ENCODE measurements around the gene SAT2.
"Not testable (repeated sequence)": the region's sequence is repeated elsewhere in the genome, so short reads cannot be mapped to it uniquely, and the experiment has no call there.

Gene SAT2

DNA sequence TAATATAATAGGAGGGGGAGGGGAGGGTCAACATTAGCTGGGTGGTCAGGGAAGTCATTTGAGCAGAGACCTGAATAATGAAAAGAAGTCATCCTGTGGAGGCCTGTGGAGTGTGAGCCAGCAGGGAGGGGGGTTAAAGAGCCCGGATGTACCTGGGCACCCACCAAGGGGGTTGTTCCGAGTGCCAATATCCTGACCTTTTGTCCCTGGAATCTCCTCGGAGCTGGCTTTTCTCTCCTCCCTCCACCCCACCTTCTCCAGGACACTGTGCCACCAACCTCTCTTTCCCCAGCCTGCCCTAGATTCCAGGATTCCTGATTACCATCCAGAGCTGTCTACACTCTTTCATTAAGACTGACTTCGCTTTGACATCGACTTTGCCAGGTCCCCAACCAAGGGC lies 8.5 kb upstream of the SAT2 start:
- in situ Hi-C loops (cut with MboI; ENCODE audit: low sequenced_read_pairs), result no loop called here

- in situ Hi-C loops (cut with MboI; ENCODE audit: low sequenced_read_pairs), result no loop called here
Observed at GRCh38 chr17:7634384-7634783, 6.8 kb upstream of the SAT2 start.

GRCh38 chr17:7633093-7633492 lies 5.5 kb upstream of the SAT2 start:
- in situ Hi-C loops (cut with MboI; ENCODE audit: low sequenced_read_pairs), result no loop called here

DNA sequence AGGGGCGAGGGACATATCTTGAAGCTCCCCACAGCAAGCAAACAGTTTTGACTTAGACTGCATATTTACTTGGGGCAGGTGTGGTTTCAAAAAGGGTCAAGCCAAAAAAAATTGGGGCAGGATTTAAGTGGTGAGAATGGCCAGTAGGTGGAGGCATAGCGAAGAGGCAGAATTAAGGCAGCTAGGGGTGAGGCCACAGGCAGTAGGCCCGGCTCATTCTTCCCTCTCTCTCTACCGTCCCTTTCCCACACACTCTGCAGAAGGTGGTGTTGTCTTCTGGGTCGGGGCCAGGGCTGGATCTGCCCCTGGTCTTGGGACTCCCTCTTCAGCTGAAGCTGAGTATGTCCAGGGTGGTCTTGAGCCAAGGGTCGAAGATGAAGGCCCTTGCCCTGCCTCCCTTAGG lies 4.9 kb upstream of the SAT2 start:
- in situ Hi-C loops (cut with MboI; ENCODE audit: low sequenced_read_pairs), result no loop called here

GRCh38 chr17:7631398-7632380 lies 4.1 kb upstream of the SAT2 start:
- in situ Hi-C loops (cut with MboI; ENCODE audit: low sequenced_read_pairs), result no loop called here

DNA sequence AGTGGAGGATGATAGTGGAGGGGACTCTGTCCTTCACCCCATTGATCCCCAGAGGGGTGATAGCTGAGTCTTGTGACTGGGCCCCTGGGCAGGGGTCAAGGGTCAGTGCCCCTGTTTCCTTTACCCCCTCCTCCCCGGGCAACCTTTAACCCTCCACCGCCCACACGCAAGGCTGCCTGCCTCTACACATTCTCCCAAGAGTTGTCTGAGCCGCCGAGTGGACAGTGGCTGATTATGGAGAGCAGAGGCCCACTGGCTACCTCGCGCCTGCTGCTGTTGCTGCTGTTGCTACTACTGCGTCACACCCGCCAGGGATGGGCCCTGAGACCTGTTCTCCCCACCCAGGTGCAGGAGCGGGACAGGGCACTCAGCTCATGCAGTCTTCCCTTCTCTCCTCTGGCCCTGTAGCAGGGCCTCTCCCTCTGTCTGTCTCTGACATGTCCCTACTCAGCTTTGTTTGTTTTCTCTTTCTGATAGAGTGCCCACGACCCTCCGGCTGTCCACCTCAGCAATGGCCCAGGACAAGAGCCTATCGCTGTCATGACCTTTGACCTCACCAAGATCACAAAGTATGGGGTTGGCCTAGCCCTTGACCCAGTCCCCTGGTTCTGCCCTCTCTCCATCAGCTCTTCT lies 2.4 kb upstream of the SAT2 start, which contains the start of gene SHBG:
TSS of gene SHBG (plus strand) at position 197 of the 633 bp plus-strand sequence. CDS start at position 235, 38 bp downstream.
- in situ Hi-C loops (cut with MboI; ENCODE audit: low sequenced_read_pairs), result no loop called here

DNA sequence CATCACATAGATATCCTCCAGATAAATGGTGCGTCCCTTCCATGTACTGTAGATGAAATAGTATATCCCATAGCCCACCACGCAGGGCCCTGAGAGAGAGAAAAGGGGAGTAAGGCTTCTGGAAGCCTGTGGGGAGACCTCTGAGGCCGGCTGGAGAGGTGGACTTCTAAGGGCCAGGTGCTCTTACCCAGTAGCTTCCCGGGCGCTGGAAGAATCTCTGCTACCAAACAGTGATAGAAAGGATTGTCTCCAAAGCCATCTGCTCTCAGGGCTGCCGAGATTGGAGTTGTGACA lies 718 bp downstream of the SAT2 start:
- in situ Hi-C loops (cut with MboI; ENCODE audit: low sequenced_read_pairs), result no loop called here

DNA sequence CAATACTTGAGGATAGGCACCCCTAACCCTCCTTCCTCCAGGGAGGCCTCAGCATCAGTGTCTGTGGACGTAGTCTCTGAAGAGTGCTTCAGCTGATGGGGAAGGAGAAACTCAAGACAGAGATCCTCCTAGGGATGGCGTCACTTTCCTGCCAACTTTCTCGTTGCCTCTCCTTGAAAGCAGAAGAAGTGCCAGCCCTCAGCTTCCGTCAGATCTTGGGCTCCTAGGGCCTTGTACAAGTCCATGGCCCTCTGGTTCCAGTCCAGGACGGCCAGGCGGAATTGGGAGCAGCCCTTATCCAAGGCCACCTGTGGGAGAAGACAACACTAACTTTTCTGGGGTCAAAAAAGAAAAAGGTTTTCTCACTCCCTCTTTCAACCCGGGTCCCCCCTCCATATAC lies 1.3 kb downstream of the SAT2 start:
- in situ Hi-C loops (cut with MboI; ENCODE audit: low sequenced_read_pairs), result no loop called here

DNA sequence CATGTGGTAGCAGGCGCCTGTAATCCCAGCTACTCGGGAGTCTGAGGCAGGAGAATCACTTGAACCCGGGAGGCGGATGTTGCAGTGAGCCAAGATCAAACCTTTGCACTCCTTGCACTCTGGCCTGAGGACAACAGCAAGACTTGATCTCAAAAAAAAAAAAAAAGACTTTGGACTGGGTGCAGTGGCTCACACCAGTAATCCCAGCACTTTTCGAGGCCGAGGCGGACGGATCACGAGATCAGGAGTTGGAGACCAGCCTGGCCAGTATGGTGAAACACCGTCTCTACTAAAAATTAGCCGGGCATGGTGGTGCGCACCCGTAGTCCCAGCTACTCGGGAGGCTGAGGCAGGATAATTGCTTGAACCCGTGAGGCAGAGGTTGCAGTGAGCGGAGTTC lies 1.9 kb downstream of the SAT2 start:
- in situ Hi-C loops (cut with MboI; ENCODE audit: low sequenced_read_pairs), result not testable (repeated sequence)

DNA sequence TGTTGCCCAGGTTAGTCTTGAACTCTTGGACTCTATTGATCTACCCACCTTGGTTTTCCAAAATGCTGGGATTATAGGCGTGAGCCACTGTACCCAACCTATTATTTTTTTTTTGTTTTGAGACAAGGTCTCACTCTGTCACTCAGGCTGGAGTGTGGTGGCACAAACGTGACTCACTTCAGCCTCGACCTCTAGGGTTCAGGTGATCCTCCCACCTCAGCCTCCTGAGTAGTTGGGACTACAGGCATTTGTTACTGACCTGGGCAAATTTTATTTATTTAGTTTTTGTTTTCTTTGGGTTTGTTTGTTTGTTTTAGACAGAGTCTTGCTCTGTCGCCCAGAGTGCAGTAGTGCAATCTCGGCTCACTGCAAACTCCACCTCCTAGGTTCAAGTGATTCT lies 4.0 kb downstream of the SAT2 start:
- in situ Hi-C loops (cut with MboI; ENCODE audit: low sequenced_read_pairs), result no loop called here

DNA sequence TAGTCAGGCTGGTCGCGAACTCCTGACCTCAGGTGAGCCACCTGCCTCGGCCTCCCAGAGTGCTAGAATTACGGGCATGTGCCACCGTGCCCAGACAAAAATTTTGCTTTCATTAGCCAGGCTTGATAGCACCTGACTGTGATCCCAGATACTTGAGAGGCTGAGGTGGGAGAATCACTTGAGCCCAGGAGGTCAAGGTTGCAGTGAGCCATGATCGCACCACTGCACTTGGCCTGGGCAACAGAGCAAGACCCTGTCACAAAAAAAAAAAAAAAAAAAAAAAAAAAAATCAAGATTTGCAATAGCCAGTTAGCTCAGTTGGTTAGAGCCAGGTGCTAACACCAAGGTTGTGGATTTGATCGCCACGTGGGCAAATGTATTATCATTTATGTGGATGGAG lies 6.8 kb downstream of the SAT2 start:
- in situ Hi-C loops (cut with MboI; ENCODE audit: low sequenced_read_pairs), result no loop called here

DNA sequence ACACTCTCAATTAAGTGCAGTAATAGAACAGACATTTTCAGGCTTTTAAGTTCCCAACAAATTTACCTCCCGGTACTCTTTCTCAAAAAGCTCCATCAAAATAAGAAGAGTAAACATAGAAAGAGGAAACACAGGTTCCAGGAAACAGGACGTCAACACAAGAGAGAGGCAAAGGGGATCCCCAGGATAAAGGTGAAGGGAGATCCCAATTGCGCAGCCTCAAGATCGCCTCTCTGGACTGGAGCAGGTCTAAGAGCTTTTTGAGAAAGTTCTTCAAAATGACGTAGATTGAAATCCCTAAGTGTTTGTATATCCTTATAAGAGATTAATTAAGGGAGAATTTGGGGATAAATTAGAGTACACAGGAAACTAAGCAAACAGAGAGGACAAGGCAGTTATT lies 9.0 kb downstream of the SAT2 start:
- in situ Hi-C loops (cut with MboI; ENCODE audit: low sequenced_read_pairs), result no loop called here

- in situ Hi-C loops (cut with MboI; ENCODE audit: low sequenced_read_pairs), result no loop called here
Observed at GRCh38 chr17:7615265-7615747, 12.3 kb downstream of the SAT2 start.

DNA sequence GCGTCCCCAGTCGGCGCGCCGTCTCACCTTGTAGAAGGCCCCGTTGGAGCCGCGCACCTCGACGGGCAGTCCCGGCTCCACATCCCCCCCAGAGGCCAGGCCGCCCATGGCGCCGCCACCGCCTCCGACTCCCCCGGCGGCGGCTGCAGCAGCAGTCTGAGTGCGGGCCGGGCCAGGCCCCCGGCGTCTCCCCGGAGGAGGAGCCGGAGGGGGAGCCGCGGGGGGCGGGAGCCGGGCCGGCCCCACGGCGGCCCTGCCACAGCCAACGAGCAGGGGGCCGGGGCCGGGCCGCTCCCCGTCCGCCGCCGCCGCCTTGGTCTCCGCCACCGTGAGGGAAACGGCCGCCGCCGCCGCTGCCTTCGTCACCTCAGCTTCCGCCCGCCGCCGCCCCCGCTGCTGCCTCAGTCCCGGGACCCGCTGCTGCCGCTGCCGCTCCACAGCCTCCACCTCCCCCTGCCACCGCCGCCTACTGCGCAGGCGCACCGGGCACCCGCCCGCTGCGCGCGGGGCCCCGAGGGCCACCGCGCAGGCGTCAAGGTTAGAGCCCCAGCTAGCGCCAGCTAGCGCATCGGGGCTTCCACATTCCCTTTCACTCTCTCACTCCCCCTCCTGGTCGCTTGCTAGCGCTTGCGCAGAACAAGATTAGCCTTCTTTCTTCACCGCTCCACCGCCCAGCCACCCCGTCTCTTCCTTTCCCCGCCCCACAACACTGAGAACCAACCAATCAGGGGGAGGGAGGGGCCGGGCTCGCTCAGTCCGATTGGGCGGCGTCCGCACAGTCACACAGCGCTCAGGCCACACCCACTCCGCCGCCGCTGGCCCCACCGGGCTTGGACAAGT lies 13.0 kb downstream of the SAT2 start, which contains the start of gene FXR2:
TSS of gene FXR2 (minus strand) at position 473 of the 840 bp plus-strand sequence. CDS start at position 108, 365 bp downstream.
- in situ Hi-C loops (cut with MboI; ENCODE audit: low sequenced_read_pairs), result no loop called here

DNA sequence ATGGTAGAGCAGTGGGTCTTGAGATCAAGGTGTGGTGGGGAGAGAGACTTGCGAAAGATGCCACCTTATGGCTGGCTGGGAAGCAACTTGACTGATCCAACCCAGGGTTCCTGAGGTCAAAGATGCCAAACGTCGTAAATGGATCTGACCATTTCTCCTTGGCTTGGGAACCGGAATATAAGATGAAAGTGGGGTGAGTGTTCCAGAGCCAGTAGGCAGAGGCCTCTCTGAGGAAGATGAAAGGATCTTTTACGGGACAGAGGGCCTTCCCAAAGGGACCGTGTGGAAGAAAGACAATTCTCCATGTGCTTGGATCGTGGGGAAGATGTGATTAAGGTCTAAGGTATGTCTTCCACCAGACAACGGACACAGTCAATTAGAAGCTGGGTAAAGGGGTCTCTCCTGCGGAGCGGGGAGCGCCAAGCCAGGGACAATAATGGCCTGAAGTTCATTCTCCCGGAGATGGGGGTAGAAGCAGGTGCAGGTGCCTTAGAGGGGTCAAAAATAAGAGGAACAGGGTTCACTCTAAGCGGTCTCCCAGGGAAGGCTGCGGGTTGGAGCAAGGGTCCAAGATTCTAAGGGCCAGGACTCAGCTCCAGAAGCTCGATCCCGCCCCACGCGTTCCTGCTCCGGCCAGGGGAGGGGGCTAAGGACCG lies 13.7 kb downstream of the SAT2 start:
- in situ Hi-C loops (cut with MboI; ENCODE audit: low sequenced_read_pairs), result no loop called here

DNA sequence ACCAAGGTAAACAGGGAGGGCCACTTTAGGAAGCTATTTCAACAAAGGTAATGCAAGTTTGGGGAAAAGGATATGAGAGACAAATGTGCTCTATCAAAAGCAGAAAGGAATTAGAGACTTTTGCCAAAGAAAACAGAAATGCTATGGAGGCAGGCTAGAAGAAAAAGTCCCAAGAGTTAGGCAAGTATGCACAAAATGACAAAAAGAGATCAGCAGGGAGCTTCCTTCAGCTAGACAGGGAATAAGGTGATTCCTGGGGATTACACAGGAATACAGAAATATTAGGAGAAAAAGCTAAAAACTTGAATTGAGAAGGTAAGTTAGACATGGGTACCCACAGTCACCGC lies 15.4 kb downstream of the SAT2 start:
- in situ Hi-C loops (cut with MboI; ENCODE audit: low sequenced_read_pairs), result no loop called here

GRCh38 chr17:7611635-7612293 lies 15.9 kb downstream of the SAT2 start:
- in situ Hi-C loops (cut with MboI; ENCODE audit: low sequenced_read_pairs), result no loop called here

DNA sequence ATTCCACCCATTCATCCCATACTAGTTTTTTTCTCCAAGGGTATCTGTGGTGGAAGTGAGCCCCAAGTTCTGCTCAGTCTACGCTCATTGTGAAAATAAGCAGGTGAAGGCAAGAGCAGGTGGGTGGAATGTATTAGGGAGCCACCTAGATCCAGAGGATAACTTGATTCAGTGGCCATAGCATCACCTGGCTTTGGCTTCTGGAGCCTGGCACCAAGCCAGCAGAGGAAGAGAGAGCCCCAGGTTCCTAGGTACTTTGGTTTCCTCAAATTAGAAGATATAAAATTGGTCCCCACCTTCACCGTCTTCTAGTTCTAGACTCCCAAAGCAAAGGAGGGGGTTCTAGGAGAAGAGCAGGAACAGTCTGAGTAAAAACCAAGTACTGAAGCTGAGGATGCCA lies 17.0 kb downstream of the SAT2 start:
- in situ Hi-C loops (cut with MboI; ENCODE audit: low sequenced_read_pairs), result no loop called here

DNA sequence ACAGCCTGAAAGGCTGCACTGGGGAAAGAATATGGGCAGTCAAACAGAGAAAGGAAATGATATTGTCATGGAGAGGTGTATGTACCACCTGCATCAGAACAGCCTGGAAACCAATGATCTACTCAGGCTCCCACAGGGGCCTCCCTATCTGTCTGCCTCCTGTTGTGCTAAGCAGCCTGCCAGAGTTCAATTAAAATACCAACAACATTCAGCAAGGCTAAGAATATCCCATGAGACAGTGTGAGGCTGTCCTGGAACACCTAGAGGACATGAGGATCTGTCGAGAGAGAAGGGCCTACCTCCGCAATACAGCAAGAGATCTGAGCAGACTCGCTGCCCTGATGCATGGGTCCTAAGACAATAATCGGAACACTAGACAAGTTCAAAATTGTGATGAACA lies 21.3 kb downstream of the SAT2 start:
- in situ Hi-C loops (cut with MboI; ENCODE audit: low sequenced_read_pairs), result no loop called here

DNA sequence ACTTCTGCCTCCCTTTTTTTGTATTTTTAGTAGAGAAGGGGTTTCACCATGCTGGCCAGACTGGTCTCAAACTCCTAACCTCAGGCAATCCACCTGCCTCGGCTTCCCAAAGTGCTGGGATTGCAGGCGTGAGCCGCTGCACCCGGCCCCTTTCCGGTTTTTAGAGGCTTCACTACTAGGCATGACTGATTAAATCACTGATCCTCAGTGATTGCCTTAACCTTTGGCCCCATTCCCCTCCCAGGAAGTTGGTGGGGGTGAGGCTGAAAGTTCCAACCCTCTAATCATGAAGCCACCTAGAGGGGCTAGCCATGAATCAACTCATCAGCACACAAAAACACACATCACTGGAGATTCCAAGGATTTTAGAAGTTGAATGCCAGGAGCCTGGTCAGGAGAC lies 30.1 kb downstream of the SAT2 start:
- in situ Hi-C loops (cut with MboI; ENCODE audit: low sequenced_read_pairs), result not testable (repeated sequence)
